GM18499 (cell line): Measurements from ENCODE around the gene TUBB1.
"Not testable (repeated sequence)": the region's sequence is repeated elsewhere in the genome, so short reads cannot be mapped to it uniquely, and the experiment has no call there.

Experiments used
- ATAC-seq: cut with Tn5 transposase; IDR thresholded peaks from one replicate; pipeline ENCODE4 v1.9.1; 2021; ENCODE audit warnings: moderate number of reproducible peaks; ENCODE audit not compliant: insufficient read depth, unreplicated experiment

TUBB1 gene

DNA sequence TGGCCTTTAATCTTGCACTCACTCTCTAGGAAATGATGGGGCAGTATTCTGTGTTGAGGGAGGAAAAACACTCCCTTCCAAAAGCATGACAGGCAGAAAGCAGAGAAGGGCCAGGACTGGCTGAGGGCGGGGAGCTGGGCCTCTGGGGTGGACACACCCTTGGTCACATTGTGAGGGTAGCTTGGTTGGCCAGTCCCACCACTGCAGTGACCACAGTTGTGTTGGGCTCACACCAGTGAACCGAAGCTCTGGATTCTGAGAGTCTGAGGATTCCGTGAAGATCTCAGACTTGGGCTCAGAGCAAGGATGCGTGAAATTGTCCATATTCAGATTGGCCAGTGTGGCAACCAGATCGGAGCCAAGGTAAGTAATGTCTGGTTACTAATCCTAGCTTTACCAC lies at the start of gene TUBB1:
TSS of gene TUBB1 (plus strand) at position 213 of the 400 bp plus-strand sequence. CDS start at position 307, 94 bp downstream.
- ATAC-seq = no peak

DNA sequence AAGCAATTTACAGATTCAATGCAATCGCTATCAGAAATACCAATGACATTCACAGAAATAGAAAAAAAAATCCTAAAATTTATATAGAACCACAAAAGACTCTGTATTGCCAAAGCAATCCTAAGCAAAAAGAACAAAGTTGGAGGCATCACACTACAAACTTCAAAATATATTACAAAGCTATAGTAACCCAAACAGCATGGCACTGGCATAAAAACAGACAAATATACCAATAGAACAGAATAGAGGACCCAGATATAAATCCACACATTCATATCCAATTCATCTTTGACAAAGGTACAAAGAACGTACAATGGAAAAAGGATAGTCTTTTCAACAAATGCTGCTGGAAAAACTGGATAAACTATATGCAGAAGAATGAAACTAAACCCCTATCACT lies 49.8 kb upstream of the TUBB1 start:
- ATAC-seq = no peak

DNA sequence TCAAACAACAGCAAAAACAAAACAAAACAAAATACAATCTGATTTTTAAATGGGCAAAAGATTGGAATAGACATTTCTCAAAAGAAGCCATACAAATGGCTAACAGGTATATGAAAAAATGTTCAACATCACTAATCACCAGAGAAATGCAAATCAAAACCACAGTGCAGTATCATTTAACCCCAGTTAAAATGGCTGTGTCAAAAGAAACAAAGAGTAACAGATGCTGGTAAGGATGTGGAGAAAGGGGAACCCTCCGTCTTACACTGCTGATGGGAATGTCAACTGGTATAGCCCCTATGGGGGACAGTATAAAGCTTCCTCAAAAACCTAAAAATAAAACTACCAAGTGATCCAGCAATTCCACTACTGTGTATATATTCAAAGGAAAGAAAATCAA lies 49.1 kb upstream of the TUBB1 start:
- ATAC-seq = no peak

DNA sequence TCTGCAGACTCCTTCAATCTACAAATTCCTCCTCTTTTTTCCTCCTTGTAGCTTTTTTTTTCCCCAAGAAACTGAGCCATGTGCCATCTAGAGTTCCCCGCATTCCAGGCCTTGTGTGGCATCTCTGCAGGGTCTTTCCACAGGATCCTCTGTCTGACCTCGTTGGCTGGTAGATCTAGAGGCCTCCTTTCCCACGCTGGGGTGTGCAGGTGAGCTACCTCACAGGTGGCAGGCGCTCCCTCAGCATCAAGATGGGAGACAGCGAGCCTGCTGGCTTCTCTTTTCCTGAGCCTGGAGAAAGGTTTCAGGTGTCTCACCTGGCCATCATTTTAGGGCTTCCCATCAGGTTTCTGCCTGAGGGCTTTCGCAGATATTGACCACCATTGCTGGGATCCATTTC lies 47.8 kb upstream of the TUBB1 start:
- no peak for ATAC-seq

DNA sequence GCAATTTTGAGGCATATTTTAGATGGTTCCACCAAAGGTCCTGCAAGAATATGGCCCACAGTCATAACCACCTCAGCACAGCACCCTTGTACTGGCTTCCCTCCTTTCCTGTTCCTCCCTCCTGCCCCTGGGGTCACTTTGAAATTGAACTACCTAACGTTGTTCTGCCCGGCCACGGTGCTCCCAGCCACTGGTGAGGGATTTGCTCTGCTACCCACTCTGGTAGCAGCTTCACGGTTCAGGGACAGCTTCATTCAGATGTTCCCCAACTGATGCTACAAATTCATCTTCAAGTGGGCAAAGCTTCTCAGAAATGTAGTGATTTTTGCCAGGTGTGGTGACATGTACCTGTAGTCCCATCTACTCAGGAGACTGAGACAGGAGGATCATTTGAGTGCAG lies 46.0 kb upstream of the TUBB1 start:
- no peak for ATAC-seq

DNA sequence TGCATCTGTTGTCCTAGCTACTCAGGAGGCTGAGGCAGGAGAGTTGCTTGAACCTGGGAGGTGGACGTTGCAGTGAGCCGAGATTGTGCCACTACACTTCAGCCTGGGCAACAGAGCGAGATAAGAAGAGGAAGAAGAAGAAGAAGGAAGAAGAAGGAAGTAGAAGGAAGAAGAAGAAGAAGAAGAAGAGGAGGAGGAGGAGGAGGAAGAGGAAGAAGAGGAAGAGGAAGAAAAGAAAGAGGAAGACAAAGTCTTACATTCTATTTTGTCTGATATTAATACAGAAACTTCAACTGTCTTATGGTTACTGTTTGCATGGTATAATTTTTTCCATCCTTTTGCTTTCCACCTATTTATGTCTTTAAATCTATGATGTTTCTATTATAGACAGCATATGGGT lies 45.4 kb upstream of the TUBB1 start:
- no peak for ATAC-seq

DNA sequence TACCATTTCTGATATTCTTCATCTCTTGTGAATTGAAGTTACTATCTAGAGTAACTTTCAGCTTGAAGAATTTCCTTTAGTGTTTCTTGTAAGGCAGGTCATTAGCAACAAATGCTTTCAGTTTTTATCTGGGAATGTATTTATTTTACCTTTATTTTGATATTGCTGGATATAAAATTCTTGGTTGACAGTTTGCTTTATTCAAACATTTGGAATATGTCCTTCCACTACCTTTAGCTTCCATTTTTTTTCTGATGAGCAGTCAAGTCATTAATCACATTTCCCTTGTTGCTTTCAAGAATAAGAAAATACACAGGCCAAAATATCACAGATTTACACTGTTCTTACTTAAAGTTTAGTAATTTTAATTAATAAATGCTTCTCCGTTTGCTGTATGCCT lies 43.9 kb upstream of the TUBB1 start:
- ATAC-seq = no peak

DNA sequence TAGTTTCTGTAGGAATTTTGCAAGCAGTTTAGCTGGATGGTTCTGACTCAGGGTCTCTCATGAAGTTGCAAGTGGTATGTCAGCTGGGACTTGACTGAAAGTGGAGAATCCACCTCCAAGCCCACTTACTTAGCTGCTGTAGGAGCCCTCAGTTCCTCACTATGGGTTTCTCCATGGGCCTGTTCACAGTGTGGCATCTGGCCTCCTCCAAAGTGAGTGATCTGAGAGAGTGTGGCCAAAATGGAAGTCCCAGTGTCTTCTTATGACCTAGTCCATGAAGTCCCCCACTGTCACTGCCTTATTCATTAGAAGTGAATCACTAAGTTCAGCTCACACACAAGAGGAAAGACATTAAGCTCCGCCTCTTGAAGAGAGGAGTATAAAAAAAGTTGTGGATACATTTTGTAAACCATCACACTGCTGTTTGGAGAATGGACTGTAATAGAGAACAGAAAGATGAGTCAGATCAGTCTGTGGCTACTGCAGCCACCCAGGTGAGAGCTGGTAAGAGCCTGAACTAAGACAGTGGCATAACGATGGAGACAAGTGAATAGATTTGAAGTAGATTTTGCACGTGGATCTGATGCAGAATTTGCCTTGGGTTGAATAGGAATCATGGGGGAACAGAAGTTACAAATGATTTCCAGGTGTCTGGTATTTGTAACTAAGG lies 43.0 kb upstream of the TUBB1 start:
- no peak for ATAC-seq

DNA sequence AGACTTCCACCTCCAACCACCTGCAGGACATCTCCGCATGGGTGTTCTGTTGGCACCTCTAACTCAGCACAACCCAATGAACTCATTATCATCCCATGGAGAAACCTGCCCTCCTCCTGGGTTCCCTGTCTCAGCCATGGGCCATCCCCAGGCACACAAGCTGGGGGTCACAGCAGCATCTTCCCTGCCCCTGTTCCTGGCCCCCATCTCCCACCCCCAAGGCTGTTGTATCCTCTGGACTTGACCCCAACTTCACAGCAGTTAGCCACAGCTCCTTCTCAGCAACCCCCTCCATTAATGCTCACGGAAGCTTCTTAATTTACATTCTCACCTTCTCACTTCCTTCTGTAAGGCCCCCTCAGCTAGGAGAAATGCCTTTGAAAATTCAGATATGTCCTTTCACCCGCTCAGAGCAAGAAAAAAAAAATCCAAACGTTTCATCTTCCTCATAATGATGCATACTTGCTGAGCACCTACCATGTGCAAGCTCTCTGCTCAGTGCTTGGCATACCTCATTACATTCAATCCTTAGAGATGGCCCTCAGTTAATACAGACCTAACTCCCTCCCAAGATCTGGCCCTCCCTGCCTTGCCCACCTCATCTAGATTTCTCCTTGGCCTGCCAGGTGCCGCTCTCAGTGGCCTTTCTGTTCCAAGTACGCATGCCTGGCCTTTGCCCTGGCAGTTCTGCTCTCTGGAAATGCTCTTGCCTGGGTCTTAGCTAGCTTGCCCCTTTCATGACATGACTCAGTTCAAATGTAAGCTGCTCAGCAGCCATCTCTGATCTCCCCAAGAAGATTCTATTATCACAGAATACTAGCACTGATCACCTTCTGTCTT lies 40.7 kb upstream of the TUBB1 start:
- no peak for ATAC-seq

DNA sequence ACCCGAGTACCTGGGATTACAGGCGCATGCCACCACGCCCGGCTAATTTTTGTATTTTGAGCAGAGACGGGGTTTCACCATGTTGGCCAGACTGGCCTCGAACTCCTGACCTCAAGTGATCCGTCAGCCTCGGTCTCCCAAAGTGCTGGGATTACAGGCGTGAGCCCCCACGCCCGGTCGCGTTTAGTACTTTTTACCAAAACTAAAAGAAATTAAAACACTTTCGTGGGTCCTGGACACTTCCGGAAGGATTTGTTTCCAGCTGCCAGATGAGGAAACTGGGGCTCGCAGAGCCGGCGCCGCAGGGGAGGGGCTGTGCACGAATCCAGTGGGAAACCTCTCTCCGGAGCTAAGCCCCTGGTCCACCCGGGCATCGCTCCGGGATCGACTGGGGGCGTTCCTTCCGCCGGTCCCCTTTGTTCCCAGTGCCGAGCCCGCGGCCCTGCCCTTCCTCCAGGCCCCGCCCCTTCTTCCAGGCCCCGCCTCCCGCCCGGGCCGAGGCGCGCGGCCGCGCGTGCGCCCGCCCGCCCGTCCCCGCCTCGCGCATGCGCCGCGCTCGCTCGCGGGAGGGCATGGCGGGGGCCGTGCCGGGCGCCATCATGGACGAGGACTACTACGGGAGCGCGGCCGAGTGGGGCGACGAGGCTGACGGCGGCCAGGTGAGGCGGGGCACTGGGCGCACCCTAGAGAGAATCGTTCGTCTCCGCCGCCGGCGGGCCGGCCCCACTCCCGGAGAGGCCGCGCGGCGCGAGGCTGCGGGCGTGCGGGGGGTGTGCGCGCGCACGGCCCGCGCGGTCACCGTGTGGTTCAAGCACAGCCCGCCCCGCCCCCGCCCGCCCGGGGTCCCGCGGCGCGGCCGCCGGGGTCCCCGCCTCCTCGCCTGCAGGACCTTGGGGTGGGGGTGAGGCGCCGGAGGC lies 38.3 kb upstream of the TUBB1 start, which contains the start of gene NELFCD:
TSS of gene NELFCD (plus strand) at position 546 of the 917 bp plus-strand sequence. CDS start at position 600, 54 bp downstream.
- peak; percentile 39 for ATAC-seq

DNA sequence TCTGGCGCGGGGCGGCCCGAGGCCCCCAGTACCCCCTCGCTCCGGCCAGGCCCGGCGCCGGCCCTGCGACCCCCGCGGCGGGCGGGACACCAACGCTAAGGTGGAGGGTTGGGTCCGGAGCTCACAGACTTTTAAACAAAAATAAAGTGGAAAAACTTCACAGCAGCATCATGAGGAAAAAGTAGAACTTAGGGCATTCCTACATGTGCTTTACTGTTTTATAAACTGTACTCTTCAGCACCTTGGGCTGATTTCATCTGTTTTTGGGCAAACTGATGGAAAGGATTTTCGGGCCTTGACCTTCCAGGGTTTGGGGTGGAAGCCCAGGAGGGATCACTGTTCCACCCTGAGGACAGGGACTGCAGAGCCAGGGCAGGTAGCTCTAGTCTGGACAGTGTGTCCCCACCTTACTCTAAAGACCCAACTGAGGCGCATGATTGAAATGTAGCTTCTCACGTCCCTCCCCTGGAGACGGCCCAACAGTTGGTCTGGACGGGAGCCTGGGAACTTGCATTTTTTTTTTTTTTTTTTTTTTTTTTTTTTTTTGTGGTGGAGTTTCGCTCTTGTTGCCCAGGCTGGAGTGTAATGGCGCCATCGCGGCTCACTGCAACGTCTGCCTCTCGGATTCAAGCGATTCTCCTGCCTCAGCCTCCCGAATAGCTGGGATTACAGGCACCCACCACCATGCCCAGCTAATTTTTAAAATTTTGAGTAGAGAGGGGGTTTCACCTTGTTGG lies 37.4 kb upstream of the TUBB1 start:
- no peak for ATAC-seq

DNA sequence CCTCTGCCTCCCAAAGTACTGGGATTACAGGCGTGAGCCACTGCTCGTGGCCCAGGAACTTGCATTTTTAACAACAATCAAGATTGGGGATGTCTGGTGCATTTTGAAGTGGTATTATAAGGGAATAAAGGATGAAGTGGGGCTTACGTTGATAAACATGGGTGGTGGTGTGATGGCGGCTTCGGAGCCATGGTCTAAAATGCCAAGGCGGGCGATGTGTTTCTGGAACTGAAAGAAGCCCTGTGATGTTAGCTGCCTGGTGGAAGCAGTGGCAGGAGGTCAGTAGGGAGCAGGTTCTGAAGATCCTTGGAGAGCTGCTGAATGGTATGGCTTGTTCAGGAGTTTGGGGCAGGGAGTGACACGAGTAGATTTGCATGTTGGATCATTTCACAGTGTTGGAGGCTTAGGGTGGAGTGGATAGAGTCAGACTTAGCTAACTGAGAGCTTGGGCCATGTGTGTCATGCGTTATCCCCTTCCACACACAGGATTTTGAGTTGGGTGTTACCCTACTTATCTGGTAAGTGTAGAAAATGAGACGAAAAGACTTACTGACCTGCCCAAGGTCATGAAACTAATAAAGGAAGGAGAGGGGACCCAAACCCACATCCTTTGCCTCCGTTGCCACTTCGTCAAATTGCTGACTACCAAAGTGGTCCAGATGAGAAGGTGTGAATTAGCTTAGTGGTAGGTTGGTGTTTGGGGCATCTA lies 36.7 kb upstream of the TUBB1 start:
- ATAC-seq = no peak

DNA sequence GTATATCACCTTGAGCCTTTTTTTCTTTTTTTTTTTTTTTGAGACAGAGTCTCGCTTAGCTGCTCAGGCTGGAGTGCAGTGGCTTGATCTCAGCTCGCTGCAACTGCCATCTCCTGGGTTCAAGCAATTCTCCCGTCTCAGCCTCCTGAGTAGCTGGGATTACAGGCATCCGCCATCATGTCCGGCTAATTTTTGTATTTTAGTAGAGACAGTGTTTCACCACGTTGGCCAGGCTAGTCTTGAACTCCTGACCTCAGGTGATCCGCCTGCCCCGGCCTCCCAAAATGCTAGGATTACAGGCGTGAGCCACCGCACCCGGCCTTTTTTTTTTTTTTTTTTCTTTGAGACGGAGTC lies 36.1 kb upstream of the TUBB1 start:
- not testable (repeated sequence) for ATAC-seq

DNA sequence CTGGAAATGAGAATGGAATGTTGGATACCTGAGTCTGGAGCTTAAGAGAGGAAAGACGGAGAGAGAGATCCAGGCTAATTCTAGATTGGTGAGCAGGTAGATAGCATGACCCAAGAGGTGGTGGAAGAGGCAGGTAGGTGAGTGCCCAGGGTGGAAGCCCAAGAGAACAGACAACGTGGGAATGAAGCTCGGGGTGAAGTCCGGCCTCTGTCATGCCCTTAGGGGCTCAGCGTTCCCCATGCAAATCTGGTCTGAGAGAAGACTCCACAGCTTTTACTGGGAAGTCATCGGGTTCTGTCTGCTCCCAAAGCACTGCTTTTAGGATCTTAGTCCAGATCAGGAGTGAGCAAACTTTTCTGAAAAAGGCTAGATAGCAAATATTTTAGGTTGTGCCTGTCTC lies 34.5 kb upstream of the TUBB1 start:
- ATAC-seq = no peak

DNA sequence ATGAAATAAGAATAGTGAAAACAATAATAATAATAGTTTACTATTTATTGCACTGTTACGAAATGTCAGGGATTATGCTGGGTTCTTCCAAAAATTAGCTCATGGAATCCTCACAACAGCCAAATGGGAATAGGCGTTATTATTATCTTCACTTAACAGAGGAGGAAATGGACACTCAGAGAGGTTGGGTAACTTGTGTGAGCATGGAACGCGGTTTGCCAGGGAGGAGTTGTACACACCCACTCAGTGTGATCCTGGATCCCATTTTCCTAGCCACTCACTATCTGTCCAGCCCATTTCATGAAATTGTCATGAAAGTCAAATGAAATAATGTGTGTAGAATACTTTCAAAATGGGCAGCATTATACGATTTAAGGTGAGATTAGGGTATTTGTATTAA lies 33.6 kb upstream of the TUBB1 start:
- ATAC-seq = no peak

DNA sequence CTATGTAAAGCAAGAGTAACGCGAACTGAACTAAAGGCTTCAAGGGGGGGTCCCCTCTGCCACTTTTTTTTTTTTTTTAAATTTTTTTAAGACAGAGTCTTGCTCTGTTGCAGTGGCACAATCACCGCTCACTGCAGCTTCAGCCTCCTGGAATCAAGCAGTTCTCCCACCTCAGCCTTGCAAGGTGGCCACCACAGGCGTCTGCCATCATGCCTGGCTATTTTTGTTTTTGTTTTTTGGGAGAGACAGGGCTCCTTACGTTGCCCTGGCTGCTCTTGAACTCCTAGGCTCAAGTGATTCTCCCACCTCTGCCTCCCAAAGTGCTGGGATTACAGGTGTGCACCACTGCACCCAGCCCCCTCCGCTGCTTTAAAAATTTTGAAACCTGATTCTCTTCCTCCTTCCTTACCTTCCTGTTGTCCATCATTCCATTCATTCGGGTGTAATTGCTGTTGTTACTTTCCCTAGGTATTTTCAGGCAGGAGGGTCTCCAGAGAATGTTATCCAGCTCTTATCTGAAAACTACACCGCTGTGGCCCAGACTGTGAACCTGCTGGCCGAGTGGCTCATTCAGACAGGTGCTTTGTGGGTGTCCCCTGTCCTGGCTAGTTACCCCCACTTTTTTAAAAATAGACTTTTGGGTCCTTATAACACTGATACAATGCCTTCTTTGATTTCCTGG lies 32.8 kb upstream of the TUBB1 start:
- ATAC-seq = no peak

DNA sequence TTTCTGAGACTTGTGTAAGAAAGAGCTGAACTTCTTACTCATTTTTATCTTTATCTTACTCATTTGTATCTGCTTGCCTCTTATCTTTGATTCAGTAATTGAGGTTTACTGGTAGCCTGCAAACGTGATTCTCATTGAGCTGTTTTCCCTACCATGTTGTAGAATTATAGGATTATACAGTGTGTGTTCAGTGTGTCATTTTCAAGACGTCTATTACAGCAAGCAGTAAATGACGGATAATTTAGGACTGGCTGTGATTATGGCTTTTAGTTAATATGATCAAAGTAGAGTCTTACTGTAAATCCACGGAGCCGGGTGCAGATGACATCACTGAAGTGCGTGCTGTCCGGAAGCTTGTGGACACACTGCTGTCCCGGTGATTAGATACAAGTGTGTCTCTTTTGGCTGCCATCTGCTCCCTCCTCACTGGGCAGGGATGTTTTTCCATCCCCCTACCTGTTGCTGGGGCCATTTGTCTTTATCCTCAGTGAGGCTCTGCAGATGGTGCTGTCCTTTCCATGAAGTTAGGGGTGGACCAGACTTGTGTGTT lies 32.2 kb upstream of the TUBB1 start:
- ATAC-seq = no peak

DNA sequence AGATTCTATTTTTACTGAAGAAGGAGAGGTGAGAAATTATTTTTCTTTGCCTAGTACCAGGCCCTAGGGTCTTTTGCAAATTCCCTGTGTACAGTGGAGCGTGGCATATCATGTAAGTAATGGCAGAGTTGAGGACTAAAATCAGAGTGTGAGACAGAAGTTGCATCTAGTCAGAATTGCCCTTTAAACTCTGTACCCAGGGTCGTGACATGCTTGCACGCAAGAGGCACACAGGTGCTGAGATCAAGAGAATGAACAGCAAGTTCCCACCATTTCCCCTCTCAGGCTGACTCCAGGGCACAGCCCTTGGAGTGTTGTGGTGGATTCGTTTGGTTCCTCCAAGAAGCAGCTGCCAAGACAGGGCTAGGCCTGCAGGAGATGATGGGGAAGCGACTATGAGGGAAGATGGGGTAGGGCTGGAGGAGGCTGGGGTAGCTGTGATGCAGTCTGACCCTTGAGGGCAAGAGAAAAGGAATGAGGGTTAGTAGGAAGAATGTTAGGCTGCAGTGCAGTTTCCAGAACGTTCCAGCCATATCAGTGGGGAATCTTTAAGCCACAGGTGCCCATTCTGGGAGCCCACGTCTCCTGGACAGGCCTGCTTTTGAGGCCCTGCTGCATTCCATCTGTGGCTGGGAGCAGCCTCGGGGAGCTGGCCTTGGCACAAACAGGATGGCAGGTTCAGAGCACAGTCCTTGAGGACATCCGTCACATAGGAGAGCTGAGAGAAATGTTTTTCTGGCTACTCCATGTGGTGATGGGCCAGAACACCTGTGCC lies 31.3 kb upstream of the TUBB1 start:
- no peak for ATAC-seq
